GM08714 (cell line): Measurements from ENCODE around the gene TAF11.
A peak's percentile ranks its signal among the peaks of the same experiment; 100 is the strongest.
"Not testable (repeated sequence)": the region's sequence is repeated elsewhere in the genome, so short reads cannot be mapped to it uniquely, and the experiment has no call there.

Experiments used
- H3K4me3 ChIP-seq: fragments of 200-500 bp; sonication (Bioruptor generic); 2 replicates; pipeline ENCODE4 v1.5.1; 2014; ENCODE audit warnings: mild to moderate bottlenecking, low read length, inconsistent platforms
- ZNF274 ChIP-seq: IDR thresholded peaks from 2 replicates; pipeline ENCODE4 v1.6.1; 2012; ENCODE audit warnings: mild to moderate bottlenecking, low read depth, low read length

Gene TAF11

GRCh38 chr6:34887753-34888513 lies at the start of gene TAF11:
TAF11 (minus strand) TSS chr6:34888042; CDS start chr6:34887957, 85 bp downstream.
- TF ChIP-seq ZNF274, result no peak
- H3K4me3 ChIP-seq, result peak within 1 kb of the TSS; percentile 82

DNA sequence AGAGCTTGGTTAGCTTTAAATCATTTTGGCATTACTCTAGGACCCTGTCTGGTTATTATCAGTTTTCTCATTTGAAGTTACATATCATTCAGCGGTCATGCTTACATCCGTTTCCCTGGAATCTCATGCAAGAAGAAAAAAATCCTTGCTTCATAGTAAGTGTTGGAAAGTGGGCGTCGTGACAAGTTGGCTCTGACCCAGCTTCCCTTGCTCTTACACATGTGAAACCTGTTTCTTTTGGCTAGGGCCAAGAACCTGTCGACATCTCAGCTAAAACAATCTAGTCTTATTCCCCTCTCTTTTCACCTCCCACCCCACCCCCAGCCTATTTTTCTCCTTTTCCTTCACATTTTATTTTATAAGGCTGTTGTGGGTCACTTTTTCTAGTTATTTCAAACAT lies 46.7 kb upstream of the TAF11 start:
- H3K4me3 ChIP-seq, result no peak overlapping the region
- TF ChIP-seq ZNF274, result no peak

DNA sequence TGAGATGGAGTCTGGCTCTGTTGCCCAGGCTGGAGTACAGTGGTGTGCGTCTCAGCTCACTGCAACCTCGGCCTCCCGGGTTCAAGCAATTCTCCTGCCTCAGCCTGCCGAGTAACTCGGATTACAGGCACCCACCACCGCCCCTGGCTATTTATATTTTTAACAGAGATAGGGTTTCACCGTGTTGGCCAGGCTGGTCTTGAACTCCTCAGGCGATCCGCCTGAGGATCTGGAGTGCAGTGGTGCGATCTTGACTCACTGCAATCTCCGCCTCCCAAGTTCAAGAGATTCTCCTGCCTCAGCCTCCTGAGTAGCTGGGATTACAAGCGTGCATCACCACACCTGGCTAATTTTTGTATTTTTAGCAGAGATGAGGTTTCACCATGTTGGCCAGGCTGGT lies 44.4 kb upstream of the TAF11 start:
- not testable (repeated sequence) for H3K4me3 ChIP-seq

DNA sequence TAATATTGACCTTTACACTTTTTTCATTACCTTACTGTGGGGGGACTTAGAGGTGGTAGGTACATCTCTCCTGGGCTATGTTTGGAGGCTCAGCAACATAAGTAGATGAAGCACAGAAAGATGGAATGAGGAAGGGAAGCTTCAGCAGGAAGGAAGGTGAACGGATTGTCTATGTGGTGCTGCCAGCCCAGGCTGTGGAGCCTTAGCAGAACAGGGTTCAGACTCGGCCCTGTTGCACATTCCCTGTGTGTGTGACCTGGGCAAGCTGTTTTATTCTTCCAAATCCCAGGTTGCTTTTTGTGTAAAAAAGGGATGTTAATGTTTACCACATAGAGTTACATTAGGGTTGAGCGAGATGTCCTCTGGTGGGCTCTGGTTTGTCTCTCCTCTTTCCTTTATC lies 42.4 kb upstream of the TAF11 start:
- no peak for TF ChIP-seq ZNF274
- H3K4me3 ChIP-seq, result no peak overlapping the region

GRCh38 chr6:34929241-34929978 lies 41.6 kb upstream of the TAF11 start:
- no peak overlapping the region for H3K4me3 ChIP-seq
- no peak for TF ChIP-seq ZNF274

DNA sequence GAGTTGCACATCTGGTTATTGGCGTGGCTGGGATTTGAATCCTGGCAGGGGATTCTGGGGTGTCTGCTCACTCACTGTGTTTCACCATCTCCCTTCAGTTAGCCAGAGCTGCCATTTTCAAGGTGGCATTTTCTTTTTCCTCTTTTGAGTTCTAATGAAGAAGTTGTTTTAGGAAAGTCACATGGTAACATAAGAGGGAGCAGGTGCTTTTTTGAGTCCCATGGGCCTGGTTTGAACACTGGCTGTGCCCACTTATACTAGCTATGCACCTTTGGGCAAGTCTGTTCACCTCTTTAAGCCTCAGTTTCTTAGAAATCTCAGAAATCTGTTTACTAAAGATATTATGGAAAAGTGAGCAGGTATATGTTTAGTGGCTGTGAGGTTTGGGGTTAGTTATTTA lies 40.9 kb upstream of the TAF11 start:
- H3K4me3 ChIP-seq, result no peak overlapping the region
- no peak for TF ChIP-seq ZNF274

- no peak overlapping the region for H3K4me3 ChIP-seq
- TF ChIP-seq ZNF274, result no peak
These were observed 40.4 kb upstream of the TAF11 start for GRCh38 chr6:34928220-34928619.

DNA sequence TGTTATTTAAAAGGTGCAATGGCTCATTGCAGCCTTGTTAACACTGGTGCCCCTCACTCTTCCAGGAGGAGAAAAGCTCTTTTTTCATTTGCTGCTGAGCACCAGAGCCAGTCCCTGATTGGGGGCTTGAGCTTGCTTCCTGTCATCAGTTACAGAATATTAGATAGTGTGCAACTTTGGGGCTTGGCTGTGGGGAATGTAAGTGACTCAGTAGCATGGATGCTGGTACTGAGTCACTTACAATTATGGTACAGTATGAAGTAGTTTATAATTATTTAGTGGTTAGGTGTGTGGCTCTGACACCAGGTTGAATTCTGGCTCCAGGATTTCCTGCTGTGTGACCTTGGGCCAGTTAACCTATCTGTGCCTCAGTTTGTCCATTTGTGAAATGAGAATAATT lies 38.8 kb upstream of the TAF11 start:
- H3K4me3 ChIP-seq, result no peak overlapping the region
- TF ChIP-seq ZNF274, result no peak

DNA sequence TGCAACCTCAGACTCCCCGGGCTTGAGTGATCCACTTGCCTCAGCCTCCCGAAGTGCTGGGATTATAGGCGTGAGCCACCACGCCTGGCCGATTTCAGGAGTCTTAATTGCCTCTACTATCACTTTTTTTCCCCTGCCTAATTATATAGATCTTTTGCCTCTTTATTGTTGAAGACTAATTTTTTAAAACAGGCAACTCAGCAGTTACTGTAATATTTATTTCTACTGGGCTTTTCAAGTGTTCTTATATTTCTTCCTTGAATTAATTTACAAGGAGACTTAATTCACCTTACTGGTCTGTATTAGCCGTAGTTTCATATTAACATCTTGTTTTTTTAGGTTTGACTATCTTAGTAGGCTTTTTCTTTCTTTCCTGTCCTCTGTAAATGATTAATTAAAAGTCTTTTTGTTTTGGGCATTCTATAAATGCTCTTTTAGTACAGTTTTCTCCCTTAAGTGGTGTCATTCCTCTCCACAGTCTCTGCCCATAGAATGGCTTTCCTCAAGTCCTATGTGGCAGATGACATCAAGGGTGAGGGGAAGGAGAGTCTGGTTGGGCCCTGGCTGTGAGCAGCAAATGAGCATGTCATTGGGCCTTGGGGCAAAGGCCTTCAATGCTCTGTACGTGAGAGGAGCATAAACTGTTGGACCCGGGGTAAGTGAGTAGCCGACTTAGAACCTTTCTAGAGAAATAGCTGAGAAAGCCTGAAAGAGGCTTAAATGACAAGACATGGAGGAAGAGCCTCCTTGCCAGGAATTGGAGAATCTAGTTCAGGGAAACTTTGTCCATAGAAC lies 37.2 kb upstream of the TAF11 start:
- no peak for TF ChIP-seq ZNF274
- no peak overlapping the region for H3K4me3 ChIP-seq

- TF ChIP-seq ZNF274, result no peak
- no peak overlapping the region for H3K4me3 ChIP-seq
These were observed 34.4 kb upstream of the TAF11 start for GRCh38 chr6:34922177-34922663.

DNA sequence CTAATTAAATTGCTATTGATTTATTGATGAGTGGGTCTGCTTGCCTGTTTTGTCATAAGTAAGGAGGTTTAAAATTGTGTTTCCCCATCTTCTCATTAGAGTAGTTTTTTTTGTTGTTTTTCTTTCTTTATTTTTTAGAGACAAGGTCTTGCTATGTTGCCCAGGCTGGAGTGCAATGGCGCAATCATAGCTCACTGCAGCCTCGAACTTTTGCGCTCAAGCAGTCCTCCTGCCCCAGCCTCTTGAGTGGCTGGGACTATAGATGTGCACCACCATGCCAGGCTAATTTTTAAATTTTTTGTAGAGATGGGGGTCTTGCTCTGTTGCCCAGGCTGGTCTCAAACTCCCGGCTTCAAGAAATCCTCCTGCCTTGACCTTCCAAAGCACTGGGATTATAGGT lies 32.3 kb upstream of the TAF11 start:
- TF ChIP-seq ZNF274, result no peak
- no peak overlapping the region for H3K4me3 ChIP-seq

DNA sequence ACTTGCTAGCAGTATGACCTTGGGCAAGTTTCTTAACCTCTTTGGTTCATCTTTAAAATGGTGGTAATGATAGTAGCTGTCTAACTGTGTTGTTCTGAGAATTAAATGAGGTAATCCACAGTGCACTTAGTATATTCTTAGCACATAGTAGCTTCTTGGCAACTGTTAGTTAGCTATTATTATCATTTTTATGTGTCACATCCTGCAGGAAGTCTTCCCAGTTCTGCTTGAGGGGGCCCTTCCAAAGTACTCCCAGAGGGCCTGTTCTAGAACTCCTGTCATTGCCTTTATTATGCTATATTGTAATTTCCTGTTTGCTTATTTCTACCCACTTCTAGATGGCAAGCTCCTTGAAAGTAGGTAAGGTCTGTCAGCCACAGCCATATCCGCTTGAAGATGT lies 31.8 kb upstream of the TAF11 start:
- TF ChIP-seq ZNF274, result no peak

GRCh38 chr6:34917626-34918285 lies 29.9 kb upstream of the TAF11 start:
- TF ChIP-seq ZNF274, result no peak
- no peak overlapping the region for H3K4me3 ChIP-seq

More for the DNA sequence above, 31.8 kb upstream of the TAF11 start:
- no peak overlapping the region for H3K4me3 ChIP-seq
